Calu3 (cell line): ENCODE data around the gene SPON1. TPM values are rescaled to one million over a fixed set of nuclear protein-coding genes. Genes with fewer than 3 reads are reported as not detected.
"Not testable (repeated sequence)": the region's sequence is repeated elsewhere in the genome, so short reads cannot be mapped to it uniquely, and the experiment has no call there.

ENCODE experiments used
- BruUV-seq: library from RNA; stranded (reverse); fragments of 400-500 nt; replicated peaks from 2 replicates; lab custom pipeline; 2021; lab: Mats Ljungman, UMichigan
- CTCF ChIA-PET: fragments of 300-600 bp; sonication (Branson Sonifier 250); formaldehyde crosslinking; loops from one replicate; lab custom pipeline; 2022; ENCODE audit warnings: antibody characterized with exemption; lab: Charles Lee
- DNase-seq: peaks from one replicate; pipeline ENCODE4 v3.0.0; 2022
- H3K27ac Mint-ChIP-seq: one replicate; pipeline ENCODE4 v1.8.0; 2022; ENCODE audit warnings: mixed read lengths; ENCODE audit not compliant: unreplicated experiment
- H3K27me3 Mint-ChIP-seq: one replicate; pipeline ENCODE4 v1.8.0; 2022; ENCODE audit warnings: mixed read lengths; ENCODE audit not compliant: unreplicated experiment
- H3K36me3 Mint-ChIP-seq: one replicate; pipeline ENCODE4 v1.8.0; 2022; ENCODE audit warnings: mild to moderate bottlenecking, moderate library complexity, mixed read lengths; ENCODE audit not compliant: insufficient read depth, unreplicated experiment
- H3K4me1 Mint-ChIP-seq: one replicate; pipeline ENCODE4 v1.8.0; 2022; ENCODE audit warnings: mild to moderate bottlenecking, low read depth, mixed read lengths; ENCODE audit not compliant: unreplicated experiment
- H3K4me3 Mint-ChIP-seq: one replicate; pipeline ENCODE4 v1.8.0; 2022; ENCODE audit warnings: mild to moderate bottlenecking, low read depth, moderate library complexity, mixed read lengths; ENCODE audit not compliant: unreplicated experiment
- H3K9me3 Mint-ChIP-seq: one replicate; pipeline ENCODE4 v1.8.0; 2022; ENCODE audit warnings: low read depth, mixed read lengths; ENCODE audit not compliant: unreplicated experiment
- CTCF ChIP-seq: fragments of 200-600 bp; IDR thresholded peaks from one replicate; pipeline ENCODE4 v1.8.0; 2022; ENCODE audit warnings: antibody characterized with exemption; ENCODE audit not compliant: unreplicated experiment
- intact Hi-C: fragments of 100-400 bp; cut with micrococcal nuclease; formaldehyde crosslinking; loops from one replicate; pipeline ENCODE4 v1.10.0; 2022; ENCODE audit not compliant: unreplicated experiment
- total RNA-seq: library from RNA; stranded (reverse); gene quantifications from 2 replicates; pipeline ENCODE4 v1.2.3, GENCODE V29; 2022

Gene SPON1
- total RNA-seq, 1 experiment from 2014 or later = not detected

GRCh38 chr11:14027525-14027924, 65.0 kb downstream of the SPON1 start:
- Mint-ChIP-seq H3K9me3 (no peaks in the 10 kb centered on the region), H3K27me3 (peaks cover 11% of the 10 kb centered on the region), H3K4me3 (no peak overlapping the region), H3K36me3 (no peaks in the 10 kb centered on the region), H3K27ac (no peak overlapping the region), H3K4me1 (peaks cover 36% of the 10 kb centered on the region)
- DNase-seq = no peak
- BruUV-seq = no TSS peak
- no peak for TF ChIP-seq CTCF
- CTCF ChIA-PET = no interaction called here
- intact Hi-C loops = no loop called here

GRCh38 chr11:14029440-14029839, 66.9 kb downstream of the SPON1 start:
- Mint-ChIP-seq H3K36me3 (no peaks in the 10 kb centered on the region), H3K27ac (no peak overlapping the region), H3K4me3 (no peak overlapping the region), H3K4me1 (peaks cover 24% of the 10 kb centered on the region), H3K27me3 (peaks cover 11% of the 10 kb centered on the region), H3K9me3 (no peaks in the 10 kb centered on the region)
- intact Hi-C loops = no loop called here
- BruUV-seq = no TSS peak
- DNase-seq = no peak
- TF ChIP-seq CTCF = no peak
- CTCF ChIA-PET = no interaction called here

GRCh38 chr11:14029971-14030920, 67.7 kb downstream of the SPON1 start:
- Mint-ChIP-seq H3K27ac (no peak overlapping the region), H3K27me3 (peaks cover 11% of the 10 kb centered on the region), H3K36me3 (no peaks in the 10 kb centered on the region), H3K4me1 (peaks cover 23% of the 10 kb centered on the region), H3K4me3 (no peak overlapping the region), H3K9me3 (no peaks in the 10 kb centered on the region)
- no peak for TF ChIP-seq CTCF
- intact Hi-C loops = no loop called here
- CTCF ChIA-PET = no interaction called here
- no TSS peak for BruUV-seq
- peak; percentile 46 for DNase-seq

GRCh38 chr11:14035526-14035925, 73.0 kb downstream of the SPON1 start:
- BruUV-seq, intact Hi-C loops, H3K36me3 Mint-ChIP-seq, H3K27ac Mint-ChIP-seq, DNase-seq, H3K4me1 Mint-ChIP-seq, H3K4me3 Mint-ChIP-seq, H3K9me3 Mint-ChIP-seq: not testable (repeated sequence)
- CTCF ChIA-PET = interaction anchor here (0.7 kb wide), 3 partner anchors 27 to 35 kb away, joined by 3 to 7 read pairs (median 5); no protein-coding TSS in a partner anchor
- peaks cover 20% of the 10 kb centered on the region for H3K27me3 Mint-ChIP-seq

- no peak for TF ChIP-seq CTCF
- Mint-ChIP-seq H3K27me3 (peaks cover 20% of the 10 kb centered on the region), H3K27ac (no peak overlapping the region), H3K36me3 (no peaks in the 10 kb centered on the region), H3K4me3 (no peak overlapping the region), H3K9me3 (no peaks in the 10 kb centered on the region), H3K4me1 (no peaks in the 10 kb centered on the region)
- intact Hi-C loops = no loop called here
- DNase-seq = no peak
- CTCF ChIA-PET = no interaction called here
- no TSS peak for BruUV-seq
Measured at GRCh38 chr11:14036469-14036868, 73.9 kb downstream of the SPON1 start.
